Measurements from ENCODE around the gene SBNO2. TPM values are rescaled to one million over a fixed set of nuclear protein-coding genes. Genes with fewer than 3 reads are reported as not detected.

Gene SBNO2
- total RNA-seq, 4 donors from 2014 or later: 22.8 to 69.0 (median 25.5) TPM

DNA sequence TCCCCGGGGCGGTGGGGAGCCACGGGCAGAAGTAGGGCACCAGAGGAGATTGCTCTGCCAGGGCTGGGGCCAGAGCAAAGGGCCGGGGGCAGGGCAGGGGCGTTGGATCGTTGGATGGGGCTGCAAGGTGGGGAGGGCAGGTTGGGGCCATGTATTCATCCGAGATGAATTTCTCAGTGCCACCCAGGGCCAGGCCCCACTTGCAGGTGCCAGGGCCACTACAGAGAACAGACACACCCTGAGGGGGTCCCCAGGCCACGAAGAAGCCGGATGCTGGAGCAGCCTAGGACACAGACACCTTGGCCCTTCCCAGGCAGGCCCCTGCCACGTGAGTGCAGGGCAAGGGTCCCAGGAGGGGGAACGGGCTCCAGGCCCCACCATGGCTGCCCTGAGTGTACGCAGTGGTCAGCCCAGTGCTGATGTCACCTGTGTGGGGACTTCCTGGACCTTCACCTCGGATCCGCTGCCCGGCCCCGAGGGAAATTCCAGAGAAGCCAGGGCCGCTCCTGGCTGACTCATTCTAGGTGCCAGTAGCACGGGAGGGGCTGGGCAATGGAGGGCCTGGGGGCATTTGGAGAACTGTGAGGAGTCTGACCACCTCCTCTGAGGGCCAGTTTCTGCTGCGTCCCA, 9.6 kb upstream of the SBNO2 start:
- Histone ChIP-seq H3K4me1 (peaks cover 29 to 51% of the 10 kb centered on the region in 2 donors), H3K4me3 (replicated peaks in 1 of 3) (no peak overlapping the region), H3K36me3 (no peaks in the 10 kb centered on the region), H3K27ac (peak overlapping the region in 2 of 3 donors; percentile 13 to 61), H3K9me3 (no peaks in the 10 kb centered on the region), H3K27me3 (no peaks in the 10 kb centered on the region)
- intact Hi-C loops (cut with DNase I): no loop called here
- 56 to 93% methylated on average over 4 to 10 of the region's 19 CpGs for WGBS, 2 donors
- no peak for TF ChIP-seq POLR2A (IDR thresholded peaks at IDR 0.05)
- TF ChIP-seq, protein P1, sequence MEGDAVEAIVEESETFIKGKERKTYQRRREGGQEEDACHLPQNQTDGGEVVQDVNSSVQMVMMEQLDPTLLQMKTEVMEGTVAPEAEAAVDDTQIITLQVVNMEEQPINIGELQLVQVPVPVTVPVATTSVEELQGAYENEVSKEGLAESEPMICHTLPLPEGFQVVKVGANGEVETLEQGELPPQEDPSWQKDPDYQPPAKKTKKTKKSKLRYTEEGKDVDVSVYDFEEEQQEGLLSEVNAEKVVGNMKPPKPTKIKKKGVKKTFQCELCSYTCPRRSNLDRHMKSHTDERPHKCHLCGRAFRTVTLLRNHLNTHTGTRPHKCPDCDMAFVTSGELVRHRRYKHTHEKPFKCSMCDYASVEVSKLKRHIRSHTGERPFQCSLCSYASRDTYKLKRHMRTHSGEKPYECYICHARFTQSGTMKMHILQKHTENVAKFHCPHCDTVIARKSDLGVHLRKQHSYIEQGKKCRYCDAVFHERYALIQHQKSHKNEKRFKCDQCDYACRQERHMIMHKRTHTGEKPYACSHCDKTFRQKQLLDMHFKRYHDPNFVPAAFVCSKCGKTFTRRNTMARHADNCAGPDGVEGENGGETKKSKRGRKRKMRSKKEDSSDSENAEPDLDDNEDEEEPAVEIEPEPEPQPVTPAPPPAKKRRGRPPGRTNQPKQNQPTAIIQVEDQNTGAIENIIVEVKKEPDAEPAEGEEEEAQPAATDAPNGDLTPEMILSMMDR (IDR thresholded peaks at IDR 0.05): no peak
- DNase-seq: peak; percentile 33 to 66

DNA sequence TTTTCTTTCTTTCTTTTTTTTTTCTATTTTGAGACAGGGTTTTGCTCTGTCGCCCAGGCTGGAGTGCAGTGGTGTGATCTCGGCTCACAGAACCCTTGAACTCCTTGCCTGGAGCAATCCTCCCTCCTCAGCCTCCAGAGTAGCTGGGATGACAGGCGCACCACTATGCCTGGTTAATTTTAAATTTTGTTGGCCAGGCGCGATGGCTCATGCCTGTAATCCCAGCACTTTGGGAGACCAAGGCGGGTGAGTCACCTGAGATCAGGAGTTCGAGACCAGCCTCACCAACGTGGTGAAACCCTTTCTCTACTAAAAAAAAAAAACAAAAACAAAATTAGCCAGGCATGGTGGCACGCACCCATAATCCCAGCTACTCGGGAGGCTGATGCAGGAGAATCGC, 8.7 kb upstream of the SBNO2 start:
- intact Hi-C loops (cut with DNase I): no loop called here
- WGBS, 2 donors: 84 to 89% methylated on average over 11 of the region's 11 CpGs

GRCh38 chr19:1182068-1182467, 8.0 kb upstream of the SBNO2 start:
- Histone ChIP-seq H3K4me1 (peaks cover 43 to 65% of the 10 kb centered on the region in 2 donors), H3K27ac (peak overlapping the region; percentile 87 to 95 (median 91)), H3K4me3 (replicated peaks in 1 of 3) (no peak overlapping the region), H3K9me3 (no peaks in the 10 kb centered on the region), H3K36me3 (no peaks in the 10 kb centered on the region), H3K27me3 (no peaks in the 10 kb centered on the region)
- TF ChIP-seq, protein P1 (IDR thresholded peaks at IDR 0.05): no peak
- TF ChIP-seq POLR2A (IDR thresholded peaks at IDR 0.05): no peak
- WGBS, 2 donors: 91 to 96% methylated on average over 10 of the region's 10 CpGs
- DNase-seq: no peak
- intact Hi-C loops (cut with DNase I): no loop called here

More for the DNA sequence above, 8.7 kb upstream of the SBNO2 start:
- Histone ChIP-seq H3K27ac (peak overlapping the region; percentile 87 to 95 (median 91)), H3K4me3 (replicated peaks in 1 of 3) (no peak overlapping the region), H3K9me3 (no peaks in the 10 kb centered on the region), H3K36me3 (no peaks in the 10 kb centered on the region), H3K4me1 (peaks cover 36 to 59% of the 10 kb centered on the region in 2 donors), H3K27me3 (no peaks in the 10 kb centered on the region)
- DNase-seq: peak in 1 of 2 donors; percentile 37
- TF ChIP-seq, protein P1 (IDR thresholded peaks at IDR 0.05): no peak
- TF ChIP-seq POLR2A (IDR thresholded peaks at IDR 0.05): no peak

GRCh38 chr19:1181606-1182005, 7.5 kb upstream of the SBNO2 start:
- 16 to 44% methylated on average over 11 of the region's 11 CpGs for WGBS, 2 donors
- peaks cover 46 to 70% of the 10 kb centered on the region in 2 donors for H3K4me1 ChIP-seq
- intact Hi-C loops (cut with DNase I): no loop called here
- H3K27me3 ChIP-seq: no peaks in the 10 kb centered on the region
- TF ChIP-seq, protein P1 (IDR thresholded peaks at IDR 0.05): no peak
- peak in 1 of 2 donors; percentile 54 for TF ChIP-seq POLR2A (IDR thresholded peaks at IDR 0.05)
- DNase-seq: peak; percentile 94 to 95
- no peaks in the 10 kb centered on the region for H3K36me3 ChIP-seq
- no peaks in the 10 kb centered on the region for H3K9me3 ChIP-seq
- no peak overlapping the region for H3K4me3 ChIP-seq (replicated peaks in 1 of 3)
- H3K27ac ChIP-seq: peak overlapping the region; percentile 87 to 95 (median 91)

- TF ChIP-seq POLR2A (IDR thresholded peaks at IDR 0.05): no peak
- TF ChIP-seq, protein P1 (IDR thresholded peaks at IDR 0.05): no peak
- no peaks in the 10 kb centered on the region for H3K27me3 ChIP-seq
- no peaks in the 10 kb centered on the region for H3K36me3 ChIP-seq
- H3K4me1 ChIP-seq: peaks cover 60 to 68% of the 10 kb centered on the region in 2 donors
- H3K27ac ChIP-seq: peak overlapping the region; percentile 76 to 95 (median 91)
- no peaks in the 10 kb centered on the region for H3K9me3 ChIP-seq
- no peak overlapping the region for H3K4me3 ChIP-seq (replicated peaks in 1 of 3)
- no peak for DNase-seq
- intact Hi-C loops (cut with DNase I): no loop called here
- WGBS, 2 donors: 64 to 78% methylated on average over 24 to 25 of the region's 25 CpGs
Observed at GRCh38 chr19:1177322-1178114, 3.5 kb upstream of the SBNO2 start.
